ENCODE data around the gene DCAKD.

GRCh38 chr17:44992242-44992939 is 59.0 kb downstream of the DCAKD start:
- no peak for TF ChIP-seq POLR2A (IDR thresholded peaks at IDR 0.05; ENCODE audit: low read depth, low read length)
- no peak for TF ChIP-seq POLR2AphosphoS5 (IDR thresholded peaks at IDR 0.05; ENCODE audit: low read depth, low read length)
- TF ChIP-seq TAF1 (IDR thresholded peaks at IDR 0.05; ENCODE audit: low read depth, low read length): no peak
- no peak for TF ChIP-seq SPI1 (IDR thresholded peaks at IDR 0.05; ENCODE audit: low read depth, low read length)
- no peak for TF ChIP-seq PAX5 (IDR thresholded peaks at IDR 0.05; ENCODE audit: insufficient read depth, low read length, severe bottlenecking)
- TF ChIP-seq POU2F2 (IDR thresholded peaks at IDR 0.05; ENCODE audit: low read depth, low read length): no peak

All from GM12891 (cell line).